Stimulated activated naive CD8-positive, alpha-beta T cell treated with anti-CD3 and anti-CD28 coated beads, Interleukin-15, amount 100 ng/mL, for 72 hours (primary cell): ENCODE data around the gene AHR.

Source experiments
- ATAC-seq: fragments of 150-1000 bp; cut with Tn5 transposase; 2 replicates; pipeline ENCODE4 v1.10.0; 2021; ENCODE audit warnings: mild to moderate bottlenecking, moderate library complexity
- DNase-seq, 2 donors: peaks; one replicate each; pipeline ENCODE4 v3.0.0; 2021 to 2022
- H3K27ac Mint-ChIP-seq, 2 donors: one replicate each; pipeline ENCODE4 v1.8.0; 2022; ENCODE audit warnings: mild to moderate bottlenecking in 2 of 2, mixed read lengths in 2 of 2, moderate library complexity in 2 of 2
- H3K27me3 Mint-ChIP-seq: one replicate; pipeline ENCODE4 v1.8.0; 2022; ENCODE audit warnings: mixed read lengths
- H3K4me1 Mint-ChIP-seq: one replicate; pipeline ENCODE4 v1.8.0; 2022; ENCODE audit warnings: mild to moderate bottlenecking, mixed read lengths
- H3K4me3 Mint-ChIP-seq, 2 donors: one replicate each; pipeline ENCODE4 v1.8.0; 2022; ENCODE audit warnings: mild to moderate bottlenecking in 2 of 2, mixed read lengths in 2 of 2, moderate library complexity in 1 of 2
- H3K9me3 Mint-ChIP-seq, 2 donors: one replicate each; pipeline ENCODE4 v1.8.0; 2022; ENCODE audit warnings: mixed read lengths in 2 of 2

The AHR gene

DNA sequence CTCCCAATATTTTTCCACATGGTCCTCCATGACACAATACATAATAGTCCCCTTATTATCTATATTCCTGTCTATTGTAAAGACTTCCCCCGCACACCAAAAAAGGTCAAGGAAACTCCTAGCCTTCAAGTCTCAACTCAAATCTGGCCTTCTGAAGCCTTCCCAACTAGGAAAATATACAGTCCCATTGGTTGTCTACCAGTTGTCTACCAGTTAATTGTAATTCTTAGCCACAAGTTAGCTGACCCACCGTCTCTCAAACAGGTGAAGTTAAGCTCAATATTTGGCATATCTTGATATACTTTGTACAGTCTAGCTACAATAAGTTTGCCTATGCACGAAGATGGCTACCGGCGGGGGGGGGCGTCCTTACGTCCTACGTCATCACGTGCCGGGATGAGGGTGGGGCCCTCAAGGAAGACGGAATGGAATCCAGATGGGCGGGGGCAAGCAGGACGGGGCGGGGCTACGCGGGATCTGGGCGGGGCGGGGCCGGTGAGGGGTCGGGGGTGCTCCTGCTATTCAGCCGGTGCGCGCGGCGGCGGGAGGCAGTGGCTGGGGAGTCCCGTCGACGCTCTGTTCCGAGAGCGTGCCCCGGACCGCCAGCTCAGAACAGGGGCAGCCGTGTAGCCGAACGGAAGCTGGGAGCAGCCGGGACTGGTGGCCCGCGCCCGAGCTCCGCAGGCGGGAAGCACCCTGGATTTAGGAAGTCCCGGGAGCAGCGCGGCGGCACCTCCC, at the start of gene AHR:
AHR (plus strand) TSS at position 551 of the 738 bp plus-strand sequence. CDS start 613 bp downstream, outside the sequence.
- H3K27me3 Mint-ChIP-seq = no peaks in the 10 kb centered on the region
- no peaks in the 10 kb centered on the region for H3K9me3 Mint-ChIP-seq
- ATAC-seq = peak; percentile 93
- peak within 1 kb of the TSS; percentile 95 to 98 for H3K27ac Mint-ChIP-seq
- peaks cover 18% of the 10 kb centered on the region for H3K4me1 Mint-ChIP-seq
- H3K4me3 Mint-ChIP-seq = peak within 1 kb of the TSS; percentile 84 to 96
- DNase-seq = peak; percentile 83 to 87

DNA sequence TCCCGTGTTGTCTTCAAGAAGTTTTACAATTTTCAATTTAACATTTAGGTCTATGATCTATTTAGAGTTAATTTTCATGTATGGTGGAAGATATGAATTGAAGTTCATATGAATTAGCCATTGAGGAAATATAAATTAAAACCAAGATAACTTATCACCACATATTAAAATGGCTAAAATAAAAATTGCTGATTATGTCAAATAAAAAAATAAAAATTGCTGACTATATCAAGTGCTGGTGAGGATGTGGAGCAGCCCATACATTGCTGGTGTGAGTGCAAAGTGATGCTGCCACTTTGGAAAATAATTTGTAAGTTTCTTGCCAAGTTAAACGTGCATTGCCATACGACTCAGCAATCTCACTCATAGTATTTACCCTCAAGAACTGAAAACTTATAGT, 44.6 kb upstream of the AHR start:
- H3K27ac Mint-ChIP-seq = no peak overlapping the region
- ATAC-seq (no peak), DNase-seq (no peak)
- no peaks in the 10 kb centered on the region for H3K27me3 Mint-ChIP-seq
- peaks cover 5 to 10% of the 10 kb centered on the region in 2 donors for H3K9me3 Mint-ChIP-seq
- H3K4me3 Mint-ChIP-seq = no peak overlapping the region
- H3K4me1 Mint-ChIP-seq = no peaks in the 10 kb centered on the region

DNA sequence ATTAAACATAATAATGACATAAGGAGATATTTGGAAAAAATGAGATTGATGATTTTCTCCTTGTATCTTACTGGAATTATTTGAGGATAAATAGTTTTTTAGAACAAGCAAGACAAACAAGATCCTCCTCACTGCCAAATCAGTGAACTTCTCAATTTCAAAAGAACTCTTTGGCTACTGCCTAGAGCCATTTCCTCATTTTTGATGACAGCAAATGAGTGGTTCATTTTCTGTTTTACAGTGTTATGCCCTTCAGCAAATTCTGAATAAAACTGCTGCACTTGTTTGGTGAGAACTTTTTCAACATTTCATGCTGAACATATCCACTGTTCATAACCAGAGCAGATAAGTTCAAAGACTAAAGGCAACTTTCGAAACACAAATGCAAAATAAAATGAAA, 42.5 kb upstream of the AHR start:
- Mint-ChIP-seq H3K27ac (no peak overlapping the region), H3K27me3 (no peaks in the 10 kb centered on the region), H3K9me3 (peaks cover 5 to 10% of the 10 kb centered on the region in 2 donors), H3K4me3 (no peak overlapping the region), H3K4me1 (peaks cover 15% of the 10 kb centered on the region)
- DNase-seq = no peak
- no peak for ATAC-seq

DNA sequence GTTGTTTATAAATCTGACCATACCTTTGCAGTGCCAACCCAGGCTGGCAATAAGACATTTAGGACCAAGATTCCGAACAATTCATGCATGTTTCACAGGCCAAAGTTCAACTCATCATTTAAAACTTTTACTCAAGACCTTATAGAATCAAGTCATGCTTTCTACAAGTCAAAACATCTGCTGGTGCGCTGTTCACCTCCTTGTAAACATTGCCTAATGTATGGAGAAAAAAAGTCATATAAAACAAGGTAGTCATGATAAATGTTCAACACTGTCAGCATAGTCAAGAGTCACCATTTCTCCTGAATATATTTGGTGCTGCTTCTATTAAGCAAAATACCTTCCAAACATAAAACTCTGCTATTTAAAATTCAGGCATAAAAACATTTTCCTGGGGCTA, 42.1 kb upstream of the AHR start:
- Mint-ChIP-seq H3K4me3 (no peak overlapping the region), H3K27ac (no peak overlapping the region), H3K9me3 (peaks cover 5 to 10% of the 10 kb centered on the region in 2 donors), H3K27me3 (no peaks in the 10 kb centered on the region), H3K4me1 (peaks cover 19% of the 10 kb centered on the region)
- ATAC-seq = no peak
- no peak for DNase-seq

DNA sequence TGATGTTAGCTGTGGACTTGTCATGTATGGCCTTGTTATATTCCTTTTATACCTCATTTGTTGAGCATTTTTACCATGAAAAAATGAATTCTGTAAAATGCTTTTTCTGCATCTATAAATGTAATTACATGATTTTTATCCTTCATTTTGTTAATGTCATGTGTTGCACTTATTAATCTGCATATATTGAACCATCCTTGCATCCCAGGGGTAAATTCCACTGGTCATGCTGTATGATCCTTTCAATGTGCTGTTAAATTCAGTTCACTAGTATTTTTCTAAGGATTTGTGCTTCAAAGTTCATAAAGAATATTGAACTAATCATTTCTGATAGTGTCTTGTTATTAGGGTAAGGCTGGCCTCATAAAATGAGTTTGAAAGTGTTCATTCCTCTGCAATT, 31.9 kb upstream of the AHR start:
- ATAC-seq (no peak), DNase-seq (no peak)
- Mint-ChIP-seq H3K4me3 (no peak overlapping the region), H3K27me3 (no peaks in the 10 kb centered on the region), H3K9me3 (peaks cover 32 to 56% of the 10 kb centered on the region in 2 donors), H3K27ac (no peak overlapping the region), H3K4me1 (peaks cover 6% of the 10 kb centered on the region)

DNA sequence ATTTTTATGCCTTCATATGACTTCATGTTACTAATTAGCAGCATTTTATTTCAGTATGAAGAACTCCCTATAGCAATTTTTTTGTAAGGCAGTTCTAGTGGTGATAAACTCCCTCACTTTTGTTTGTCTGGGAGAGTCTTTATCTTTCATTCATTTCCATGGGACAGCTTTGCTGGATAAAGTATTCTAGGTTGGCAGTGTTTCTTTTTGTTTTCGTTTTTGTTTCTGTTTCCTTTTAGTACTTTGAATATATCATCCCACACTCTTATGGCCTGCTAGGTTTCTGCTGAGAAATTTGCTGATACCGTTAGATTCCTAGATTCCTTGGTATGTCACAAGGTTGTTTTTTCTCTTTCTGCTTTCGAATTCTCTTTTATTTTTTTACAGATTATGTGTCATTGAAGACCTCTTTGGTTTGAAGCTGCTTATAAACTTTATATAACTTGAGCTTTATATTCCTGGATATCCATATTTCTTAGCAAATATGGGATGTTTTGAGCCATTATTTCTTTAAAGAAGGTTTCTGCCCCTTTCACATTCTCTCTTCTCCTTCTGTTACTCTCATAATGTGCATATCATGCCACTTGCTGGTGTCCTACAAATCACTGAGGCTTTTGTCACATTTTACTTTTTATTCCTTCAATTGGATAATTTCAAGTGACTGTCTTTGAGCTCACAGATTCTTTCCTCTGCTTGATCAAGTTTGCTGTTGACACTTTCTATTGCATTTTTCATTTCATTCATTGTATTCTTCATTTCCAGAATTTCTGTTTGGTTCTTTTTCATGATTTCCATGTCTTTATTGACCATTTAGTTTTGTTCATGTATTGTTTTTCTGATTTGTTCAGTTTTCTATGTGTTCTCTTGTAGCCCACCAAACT, 28.9 kb upstream of the AHR start:
- no peak overlapping the region for H3K4me3 Mint-ChIP-seq
- no peaks in the 10 kb centered on the region for H3K27me3 Mint-ChIP-seq
- H3K9me3 Mint-ChIP-seq = peaks cover 42 to 59% of the 10 kb centered on the region in 2 donors
- no peak for ATAC-seq
- peaks cover 9% of the 10 kb centered on the region for H3K4me1 Mint-ChIP-seq
- no peak for DNase-seq
- no peak overlapping the region for H3K27ac Mint-ChIP-seq

DNA sequence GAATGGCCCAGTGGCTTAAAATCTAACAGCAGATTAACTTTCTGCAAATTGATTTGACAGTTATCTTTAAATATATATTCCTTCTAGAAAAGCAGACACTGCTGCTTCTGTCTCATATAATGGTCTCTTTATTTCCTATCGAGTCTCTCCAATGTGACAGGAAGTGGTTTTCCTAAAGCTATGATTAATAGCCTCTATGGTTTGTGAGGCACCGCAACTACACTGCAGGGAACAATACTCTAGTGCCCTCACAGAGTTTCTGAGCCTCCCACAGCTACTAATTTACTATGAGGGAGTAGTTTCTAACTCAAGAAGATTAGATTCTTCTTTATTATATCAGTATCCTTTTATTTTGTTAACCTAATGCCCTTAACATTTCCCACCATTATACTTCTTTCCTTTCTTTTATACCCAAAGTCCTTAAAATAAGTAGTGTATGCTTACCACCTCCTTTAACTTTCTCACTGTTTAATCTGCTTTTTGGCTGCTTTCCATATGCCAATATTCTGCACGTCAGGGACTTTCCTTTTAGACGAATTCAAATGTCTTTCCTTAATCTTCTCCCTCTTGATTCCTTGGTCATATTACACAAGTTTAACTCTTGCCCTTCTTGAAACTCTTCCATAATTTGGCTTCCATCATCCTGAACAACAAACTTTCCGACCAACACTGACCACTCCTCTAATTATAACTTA, 23.8 kb upstream of the AHR start:
- DNase-seq (peak; percentile 32 to 47), ATAC-seq (peak; percentile 100)
- H3K4me3 Mint-ChIP-seq = peak overlapping the region; percentile 25 to 69
- H3K4me1 Mint-ChIP-seq = peaks cover 22% of the 10 kb centered on the region
- H3K27ac Mint-ChIP-seq = no peak overlapping the region
- peaks cover 22 to 23% of the 10 kb centered on the region in 2 donors for H3K9me3 Mint-ChIP-seq
- H3K27me3 Mint-ChIP-seq = no peaks in the 10 kb centered on the region

DNA sequence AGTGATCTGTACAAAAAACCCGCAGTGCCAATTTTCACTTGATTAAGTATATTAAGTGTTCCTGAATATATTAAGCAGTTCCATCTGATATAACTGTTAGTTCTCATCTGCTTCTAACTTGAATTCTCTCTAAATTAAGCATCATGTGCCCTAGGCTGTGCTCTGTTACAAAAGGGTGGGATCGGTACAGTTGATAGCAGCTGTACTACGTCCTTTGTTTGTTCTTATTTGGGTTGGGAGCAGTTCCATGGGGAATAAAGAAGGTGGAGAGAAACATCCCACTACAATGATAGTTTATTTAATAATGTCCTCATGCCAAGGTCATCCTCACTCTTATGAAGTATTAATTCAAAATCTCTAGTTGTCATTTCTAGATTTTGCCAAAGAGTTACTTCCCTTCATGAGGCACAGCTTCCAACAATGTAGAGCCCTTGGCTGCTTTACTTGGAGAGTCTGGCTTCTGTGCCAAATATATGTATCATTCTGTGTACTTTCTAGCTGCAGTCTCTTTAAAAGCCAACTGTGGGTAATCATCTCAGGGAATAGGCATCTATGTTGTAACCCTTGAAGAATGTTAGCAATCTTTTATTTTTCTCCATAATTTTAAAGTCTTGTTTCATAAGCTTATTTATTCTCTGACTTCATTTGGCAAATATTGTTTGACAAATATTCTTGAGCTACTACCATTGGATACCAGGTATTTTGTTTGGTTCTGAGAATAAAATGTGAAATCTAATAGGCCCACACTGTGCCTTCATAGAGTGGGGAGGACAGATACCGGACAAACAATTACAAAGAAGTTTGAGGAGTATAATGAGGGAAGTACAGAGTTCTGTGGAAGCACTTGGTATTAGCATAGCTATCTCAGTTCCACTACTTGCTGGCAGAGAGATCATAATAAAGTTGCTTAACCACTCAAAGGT, 22.4 kb upstream of the AHR start:
- peaks cover 22% of the 10 kb centered on the region for H3K4me1 Mint-ChIP-seq
- no peaks in the 10 kb centered on the region for H3K27me3 Mint-ChIP-seq
- H3K27ac Mint-ChIP-seq = no peak overlapping the region
- peaks cover 9 to 15% of the 10 kb centered on the region in 2 donors for H3K9me3 Mint-ChIP-seq
- H3K4me3 Mint-ChIP-seq = peak overlapping the region in 1 of 2 donors; percentile 0
- ATAC-seq (no peak), DNase-seq (no peak)

DNA sequence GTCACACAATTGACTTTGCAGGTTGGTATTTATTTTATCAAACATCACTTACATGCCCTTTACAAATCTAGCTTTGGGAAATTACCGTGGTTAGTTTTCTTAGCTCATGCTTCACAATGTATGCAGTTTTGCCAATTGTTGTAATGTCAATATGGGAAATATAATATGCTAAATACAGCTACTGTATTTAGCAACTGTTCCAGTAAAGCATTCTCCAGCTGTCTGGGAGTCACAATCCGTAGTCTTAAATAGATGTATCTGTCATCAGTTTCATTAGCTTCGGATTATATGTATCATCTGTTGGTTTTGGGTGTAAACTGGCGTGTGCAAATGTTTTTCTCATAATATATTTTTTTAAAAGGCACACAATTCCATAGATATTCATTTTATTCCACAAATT, 19.4 kb upstream of the AHR start:
- DNase-seq = no peak
- H3K9me3 Mint-ChIP-seq = peaks cover 0 to 5% of the 10 kb centered on the region in 2 donors
- no peak for ATAC-seq
- H3K4me1 Mint-ChIP-seq = peaks cover 18% of the 10 kb centered on the region
- H3K27me3 Mint-ChIP-seq = no peaks in the 10 kb centered on the region
- H3K27ac Mint-ChIP-seq = no peak overlapping the region
- no peak overlapping the region for H3K4me3 Mint-ChIP-seq

DNA sequence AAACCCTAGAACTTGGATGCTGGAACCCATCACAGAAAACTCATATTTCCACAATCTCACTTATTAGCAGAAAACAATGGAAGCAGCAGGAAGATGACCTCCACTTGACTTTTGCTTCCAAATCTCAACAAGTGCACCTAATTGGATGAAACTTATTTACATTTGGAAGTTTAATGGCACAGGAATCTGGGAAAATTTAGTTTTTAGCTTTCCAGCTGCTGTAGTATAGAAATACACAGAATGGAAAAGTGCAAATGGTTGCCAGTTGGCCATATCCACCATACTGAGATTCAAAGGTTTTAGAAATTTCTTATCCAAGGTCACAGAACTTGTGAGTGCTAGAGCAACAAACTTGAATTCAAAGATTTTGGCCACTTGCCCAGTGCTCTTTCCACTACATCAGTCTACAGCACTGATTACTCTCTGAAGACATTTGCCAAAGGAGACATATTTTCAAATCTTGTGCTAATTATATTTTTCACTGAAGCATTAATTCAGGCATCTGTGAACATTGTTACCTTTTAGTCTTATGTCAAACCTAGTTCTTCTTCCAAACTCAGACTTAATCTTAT, 9.3 kb upstream of the AHR start:
- Mint-ChIP-seq H3K27me3 (no peaks in the 10 kb centered on the region), H3K9me3 (no peaks in the 10 kb centered on the region)
- DNase-seq = no peak

DNA sequence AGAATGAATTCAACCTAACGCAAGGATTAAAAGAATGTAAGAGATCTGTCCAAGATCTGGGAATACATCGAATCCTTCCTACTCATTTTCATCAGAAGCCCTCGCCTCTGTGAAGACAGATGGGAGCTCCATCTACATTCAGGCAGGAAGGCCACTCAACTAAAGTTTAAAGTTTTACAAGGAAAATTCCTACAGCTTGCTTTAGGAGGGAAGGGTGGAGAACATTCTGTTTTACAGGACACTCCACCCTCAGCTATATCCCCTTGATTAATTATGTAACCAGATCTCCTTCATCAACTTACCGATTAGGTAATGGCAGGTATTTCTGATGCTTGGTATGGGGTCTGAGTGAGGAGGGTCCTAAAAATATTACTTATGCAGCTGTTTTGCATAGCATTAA, 5.6 kb upstream of the AHR start:
- Mint-ChIP-seq H3K27ac (no peak overlapping the region), H3K4me3 (no peak overlapping the region), H3K4me1 (peaks cover 22% of the 10 kb centered on the region), H3K9me3 (no peaks in the 10 kb centered on the region), H3K27me3 (no peaks in the 10 kb centered on the region)
- no peak for DNase-seq
- ATAC-seq = no peak

More for the DNA sequence above, 9.3 kb upstream of the AHR start:
- peaks cover 14% of the 10 kb centered on the region for H3K4me1 Mint-ChIP-seq
- H3K27ac Mint-ChIP-seq = no peak overlapping the region
- ATAC-seq = no peak
- no peak overlapping the region for H3K4me3 Mint-ChIP-seq

DNA sequence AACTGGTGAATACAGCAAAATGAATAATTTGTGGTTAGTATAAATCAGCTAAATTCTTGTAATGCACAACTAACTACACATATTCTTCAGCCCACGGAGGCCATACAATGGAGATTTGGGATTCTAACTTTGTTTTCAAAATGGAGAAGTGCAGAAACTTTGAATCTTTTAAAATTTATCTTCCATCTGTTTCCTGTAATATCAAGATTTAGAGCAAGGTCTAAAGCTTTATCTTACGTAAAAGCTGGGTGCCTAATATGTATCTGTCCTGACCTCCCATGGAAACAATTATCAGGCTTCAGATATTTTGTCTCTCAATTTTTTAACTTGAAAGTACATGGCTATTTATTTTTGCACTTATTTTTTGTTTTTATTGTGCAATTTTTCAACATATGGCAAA, 5.0 kb upstream of the AHR start:
- no peak for DNase-seq
- H3K27me3 Mint-ChIP-seq = no peaks in the 10 kb centered on the region
- no peak overlapping the region for H3K27ac Mint-ChIP-seq
- H3K9me3 Mint-ChIP-seq = no peaks in the 10 kb centered on the region
- H3K4me3 Mint-ChIP-seq = no peak overlapping the region
- ATAC-seq = no peak
- peaks cover 20% of the 10 kb centered on the region for H3K4me1 Mint-ChIP-seq

DNA sequence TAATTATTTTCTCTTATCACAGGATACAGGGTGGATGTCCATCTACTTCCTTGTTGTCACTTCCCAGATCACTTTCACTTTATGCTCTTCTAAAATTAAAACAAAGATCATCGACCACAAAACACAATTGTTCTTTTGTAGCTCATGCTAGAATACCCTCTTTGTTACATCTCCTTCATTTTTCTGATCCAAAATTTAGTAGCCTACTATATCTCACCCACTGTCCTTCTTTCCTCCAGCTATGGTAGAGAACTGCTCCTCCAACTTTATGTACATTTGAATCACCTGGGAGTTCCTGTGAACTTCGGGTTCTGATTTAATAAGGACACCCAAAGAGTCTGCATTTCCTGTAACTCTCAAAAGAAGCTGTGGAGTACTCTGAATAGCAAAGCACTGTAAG, 1.2 kb upstream of the AHR start:
- Mint-ChIP-seq H3K27me3 (no peaks in the 10 kb centered on the region), H3K9me3 (no peaks in the 10 kb centered on the region), H3K27ac (peak overlapping the region in 1 of 2 donors; percentile 79), H3K4me3 (peak overlapping the region; percentile 84 to 96), H3K4me1 (peaks cover 16% of the 10 kb centered on the region)
- ATAC-seq (no peak), DNase-seq (no peak)

DNA sequence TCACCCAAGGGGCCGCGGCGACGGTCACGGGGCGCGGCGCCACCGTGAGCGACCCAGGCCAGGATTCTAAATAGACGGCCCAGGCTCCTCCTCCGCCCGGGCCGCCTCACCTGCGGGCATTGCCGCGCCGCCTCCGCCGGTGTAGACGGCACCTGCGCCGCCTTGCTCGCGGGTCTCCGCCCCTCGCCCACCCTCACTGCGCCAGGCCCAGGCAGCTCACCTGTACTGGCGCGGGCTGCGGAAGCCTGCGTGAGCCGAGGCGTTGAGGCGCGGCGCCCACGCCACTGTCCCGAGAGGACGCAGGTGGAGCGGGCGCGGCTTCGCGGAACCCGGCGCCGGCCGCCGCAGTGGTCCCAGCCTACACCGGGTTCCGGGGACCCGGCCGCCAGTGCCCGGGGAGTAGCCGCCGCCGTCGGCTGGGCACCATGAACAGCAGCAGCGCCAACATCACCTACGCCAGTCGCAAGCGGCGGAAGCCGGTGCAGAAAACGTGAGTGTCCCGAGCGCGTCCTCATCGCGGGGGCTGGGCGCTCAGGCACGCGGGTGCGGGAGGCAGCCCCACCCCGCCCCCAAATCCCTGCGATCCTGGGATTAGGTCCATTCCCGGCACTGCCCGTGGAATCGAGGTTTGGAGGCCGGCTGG, 509 bp downstream of the AHR start:
- DNase-seq (peak; percentile 67 to 71), ATAC-seq (peak; percentile 74)
- Mint-ChIP-seq H3K9me3 (no peaks in the 10 kb centered on the region), H3K27me3 (no peaks in the 10 kb centered on the region), H3K4me1 (peaks cover 22% of the 10 kb centered on the region), H3K4me3 (peak overlapping the region; percentile 84 to 96), H3K27ac (peak overlapping the region; percentile 95 to 98)
